Astrocyte (in vitro differentiated cells and primary cell): ENCODE results near the gene ADPRM. TPM values are rescaled to one million over a fixed set of nuclear protein-coding genes. Genes with fewer than 3 reads are reported as not detected.
"Not testable (repeated sequence)": the region's sequence is repeated elsewhere in the genome, so short reads cannot be mapped to it uniquely, and the experiment has no call there.

Source experiments
- DNase-seq: peaks from one replicate; pipeline ENCODE4 v3.0.0-alpha.2; 2010; ENCODE audit warnings: low read depth
- FAIRE-seq: peaks from 2 replicates; lab custom pipeline; 2011; peaks lifted over from hg19 to GRCh38; lab: Jason Lieb, UNC
- H2AFZ ChIP-seq: 2 replicates; pipeline ENCODE4 v1.6.0; 2012; ENCODE audit warnings: low read depth, low read length, inconsistent platforms
- H3K27ac ChIP-seq: 2 replicates; pipeline ENCODE4 v1.5.1; 2011; ENCODE audit warnings: low read depth, low read length, inconsistent platforms
- H3K27me3 ChIP-seq: 2 replicates; pipeline ENCODE4 v1.6.0; 2011; ENCODE audit warnings: low read length, inconsistent platforms; ENCODE audit not compliant: insufficient read depth
- H3K36me3 ChIP-seq: 2 replicates; pipeline ENCODE4 v1.5.1; 2011; ENCODE audit warnings: low read length, inconsistent platforms; ENCODE audit not compliant: insufficient read depth
- H3K4me1 ChIP-seq: 2 replicates; pipeline ENCODE4 v1.5.1; 2011; ENCODE audit warnings: low read length, inconsistent platforms; ENCODE audit not compliant: insufficient read depth
- H3K4me2 ChIP-seq: 2 replicates; pipeline ENCODE4 v1.6.0; 2012; ENCODE audit warnings: low read length, inconsistent platforms
- H3K4me3 ChIP-seq: 2 replicates; pipeline ENCODE4 v1.5.1; 2011; ENCODE audit warnings: low read depth, mild to moderate bottlenecking, low read length, inconsistent platforms; ENCODE audit not compliant: insufficient read depth
- H3K79me2 ChIP-seq: 2 replicates; pipeline ENCODE4 v1.6.0; 2012; ENCODE audit warnings: mild to moderate bottlenecking, low read length, inconsistent platforms; ENCODE audit not compliant: insufficient read depth
- H3K9ac ChIP-seq: 2 replicates; pipeline ENCODE4 v1.6.0; 2012; ENCODE audit warnings: mild to moderate bottlenecking, low read length, inconsistent platforms
- H3K9me3 ChIP-seq: 2 replicates; pipeline ENCODE4 v1.5.1; 2012; ENCODE audit warnings: low read depth, mild to moderate bottlenecking, low read length, inconsistent platforms; ENCODE audit not compliant: insufficient read depth
- H4K20me1 ChIP-seq: 2 replicates; pipeline ENCODE4 v1.6.0; 2012; ENCODE audit warnings: low read length, inconsistent platforms; ENCODE audit not compliant: insufficient read depth
- H3K27ac Mint-ChIP-seq: one replicate; pipeline ENCODE4 v1.8.0; 2021; ENCODE audit warnings: mild to moderate bottlenecking, mixed read lengths; ENCODE audit not compliant: unreplicated experiment
- H3K27me3 Mint-ChIP-seq: one replicate; pipeline ENCODE4 v1.8.0; 2021; ENCODE audit warnings: low read depth, mixed read lengths; ENCODE audit not compliant: unreplicated experiment
- H3K36me3 Mint-ChIP-seq: one replicate; pipeline ENCODE4 v1.8.0; 2021; ENCODE audit warnings: low read depth, mixed read lengths; ENCODE audit not compliant: unreplicated experiment
- H3K4me1 Mint-ChIP-seq: one replicate; pipeline ENCODE4 v1.8.0; 2021; ENCODE audit warnings: low read depth, mixed read lengths; ENCODE audit not compliant: unreplicated experiment
- H3K4me3 Mint-ChIP-seq: one replicate; pipeline ENCODE4 v1.8.0; 2021; ENCODE audit warnings: mild to moderate bottlenecking, moderate library complexity, mixed read lengths; ENCODE audit not compliant: unreplicated experiment
- H3K9me3 Mint-ChIP-seq: one replicate; pipeline ENCODE4 v1.8.0; 2021; ENCODE audit warnings: mild to moderate bottlenecking, mixed read lengths; ENCODE audit not compliant: unreplicated experiment
- CTCF ChIP-seq: IDR thresholded peaks from 2 replicates; pipeline ENCODE4 v1.5.1; 2011; ENCODE audit warnings: low read depth, mild to moderate bottlenecking, inconsistent platforms, low read length, moderate library complexity; ENCODE audit not compliant: insufficient read depth
- EZH2 ChIP-seq: IDR thresholded peaks from 2 replicates; pipeline ENCODE4 v1.6.1; 2012; ENCODE audit warnings: mild to moderate bottlenecking, low read length, inconsistent platforms; ENCODE audit not compliant: insufficient read depth
- total RNA-seq: library from RNA; stranded (reverse); gene quantifications from 2 replicates; pipeline ENCODE4 v1.2.1, GENCODE V29; 2021

The ADPRM gene
- total RNA-seq, 1 donor from 2014 or later: 11.3 TPM

GRCh38 chr17:10681866-10682446, 15.4 kb upstream of the ADPRM start:
- peak overlapping the region; percentile 7 for H3K27ac ChIP-seq
- Mint-ChIP-seq H3K9me3 (no peaks in the 10 kb centered on the region), H3K4me1 (peaks cover 7% of the 10 kb centered on the region), H3K27me3 (no peaks in the 10 kb centered on the region), H3K27ac (peak overlapping the region; percentile 6), H3K4me3 (no peak overlapping the region), H3K36me3 (peaks cover 11% of the 10 kb centered on the region)
- no peak overlapping the region for H3K9ac ChIP-seq
- H3K9me3 ChIP-seq: no peaks in the 10 kb centered on the region
- peaks cover 33% of the 10 kb centered on the region for H3K36me3 ChIP-seq
- DNase-seq (peak; percentile 92), FAIRE-seq (peak; percentile 41)
- no peaks in the 10 kb centered on the region for H3K4me1 ChIP-seq
- no peak overlapping the region for H3K4me2 ChIP-seq
- H3K27me3 ChIP-seq: no peaks in the 10 kb centered on the region
- H4K20me1 ChIP-seq: no peaks in the 10 kb centered on the region
- H2AFZ ChIP-seq: no peak overlapping the region
- H3K4me3 ChIP-seq: no peak overlapping the region
- H3K79me2 ChIP-seq: no peaks in the 10 kb centered on the region
- TF ChIP-seq EZH2: no peak
- TF ChIP-seq CTCF: no peak

GRCh38 chr17:10683853-10684252, 13.5 kb upstream of the ADPRM start:
- no peak for TF ChIP-seq EZH2
- peak; percentile 60 for TF ChIP-seq CTCF
- H3K27me3 Mint-ChIP-seq: no peaks in the 10 kb centered on the region
- H3K4me1 ChIP-seq: no peaks in the 10 kb centered on the region
- no peak overlapping the region for H3K4me3 ChIP-seq
- peaks cover 12% of the 10 kb centered on the region for H3K79me2 ChIP-seq
- no peaks in the 10 kb centered on the region for H3K9me3 ChIP-seq
- H3K9me3 Mint-ChIP-seq: no peaks in the 10 kb centered on the region
- H3K4me2 ChIP-seq: no peak overlapping the region
- DNase-seq: peak; percentile 11
- peaks cover 7% of the 10 kb centered on the region for H3K4me1 Mint-ChIP-seq
- H3K36me3 ChIP-seq: peaks cover 37% of the 10 kb centered on the region
- peaks cover 11% of the 10 kb centered on the region for H4K20me1 ChIP-seq
- H3K36me3 Mint-ChIP-seq: peaks cover 9% of the 10 kb centered on the region
- H3K27ac Mint-ChIP-seq: no peak overlapping the region
- H2AFZ ChIP-seq: no peak overlapping the region
- no peak overlapping the region for H3K4me3 Mint-ChIP-seq
- H3K27ac ChIP-seq: no peak overlapping the region
- no peaks in the 10 kb centered on the region for H3K27me3 ChIP-seq
- FAIRE-seq: no peak
- H3K9ac ChIP-seq: no peak overlapping the region

- Histone ChIP-seq H3K9ac (no peak overlapping the region), H2AFZ (no peak overlapping the region), H3K4me2 (no peak overlapping the region), H3K27ac (no peak overlapping the region), H3K4me1 (no peaks in the 10 kb centered on the region), H3K9me3 (no peaks in the 10 kb centered on the region), H3K27me3 (no peaks in the 10 kb centered on the region), H3K36me3 (peaks cover 42% of the 10 kb centered on the region), H3K4me3 (no peak overlapping the region), H3K79me2 (peaks cover 47% of the 10 kb centered on the region), H4K20me1 (peaks cover 20% of the 10 kb centered on the region)
- Mint-ChIP-seq H3K36me3 (peaks cover 14% of the 10 kb centered on the region), H3K27ac (no peak overlapping the region), H3K4me3 (no peak overlapping the region), H3K4me1 (peaks cover 4% of the 10 kb centered on the region), H3K9me3 (no peaks in the 10 kb centered on the region), H3K27me3 (no peaks in the 10 kb centered on the region)
- no peak for DNase-seq
- FAIRE-seq: no peak
- TF ChIP-seq CTCF (no peak), EZH2 (no peak)
These were observed 9.9 kb upstream of the ADPRM start for GRCh38 chr17:10687499-10687898.

GRCh38 chr17:10695875-10696407, 1.5 kb upstream of the ADPRM start:
- H3K36me3 ChIP-seq: peaks cover 37% of the 10 kb centered on the region
- H3K79me2 ChIP-seq: peaks cover 82% of the 10 kb centered on the region
- not testable (repeated sequence) for H2AFZ ChIP-seq, H3K27ac ChIP-seq, H3K9me3 Mint-ChIP-seq, FAIRE-seq, DNase-seq, H3K27me3 ChIP-seq, H3K36me3 Mint-ChIP-seq, H3K27me3 Mint-ChIP-seq, H3K27ac Mint-ChIP-seq, H3K9me3 ChIP-seq
- H3K4me3 Mint-ChIP-seq: peak overlapping the region; percentile 99
- H3K4me2 ChIP-seq: peak overlapping the region; percentile 87
- H3K4me1 ChIP-seq: peaks cover 11% of the 10 kb centered on the region
- H4K20me1 ChIP-seq: peaks cover 11% of the 10 kb centered on the region
- peaks cover 22% of the 10 kb centered on the region for H3K4me1 Mint-ChIP-seq
- H3K9ac ChIP-seq: peak overlapping the region; percentile 90
- peak overlapping the region; percentile 92 for H3K4me3 ChIP-seq
